Upper lobe of right lung (tissue), 1 donor: ENCODE measurements around the gene EPB41. TPM values are rescaled to one million over a fixed set of nuclear protein-coding genes. Genes with fewer than 3 reads are reported as not detected.

Experiments used
- ATAC-seq: fragments of 200-7000 bp; cut with Tn5 transposase; one replicate; pipeline ENCODE4 v1.9.1; 2020; ENCODE audit warnings: mild to moderate bottlenecking, moderate library complexity
- DNase-seq: peaks from one replicate; pipeline ENCODE4 v3.0.0-alpha.2; 2020
- H3K27ac ChIP-seq: fragments of 200-600 bp; one replicate; pipeline ENCODE4 v1.8.0; 2022
- H3K27me3 ChIP-seq: fragments of 200-600 bp; one replicate; pipeline ENCODE4 v1.8.0; 2022; ENCODE audit warnings: mild to moderate bottlenecking
- H3K36me3 ChIP-seq: fragments of 200-600 bp; one replicate; pipeline ENCODE4 v1.8.0; 2022
- H3K4me1 ChIP-seq: fragments of 200-600 bp; one replicate; pipeline ENCODE4 v1.8.0; 2022
- H3K4me3 ChIP-seq: fragments of 200-600 bp; one replicate; pipeline ENCODE4 v1.8.0; 2022; ENCODE audit warnings: mild to moderate bottlenecking
- H3K9me3 ChIP-seq: fragments of 200-600 bp; one replicate; pipeline ENCODE4 v1.8.0; 2022
- intact Hi-C: fragments of 100-400 bp; cut with DNase I; formaldehyde crosslinking; loops from one replicate; pipeline ENCODE4 v1.11.0; 2022
- total RNA-seq: library from RNA; stranded (reverse); fragmentation: NEBNext Ultra II Directional; extraction: Animal tissue kit (Norgen Biotek cat#: 25700); gene quantifications from one replicate; pipeline ENCODE4 v1.2.1, GENCODE V29; 2021
- TF ChIP-seq, protein P1 (sequence below): fragments of 200-600 bp; IDR thresholded peaks from one replicate; pipeline ENCODE4 v1.8.0; 2022; ENCODE audit warnings: antibody characterized with exemption
- donor health status: DM: no; HTN: yes; CAD: no; lungs with severe emphysema.

EPB41 gene
- total RNA-seq, 1 donor from 2014 or later, result 67.0 TPM

DNA sequence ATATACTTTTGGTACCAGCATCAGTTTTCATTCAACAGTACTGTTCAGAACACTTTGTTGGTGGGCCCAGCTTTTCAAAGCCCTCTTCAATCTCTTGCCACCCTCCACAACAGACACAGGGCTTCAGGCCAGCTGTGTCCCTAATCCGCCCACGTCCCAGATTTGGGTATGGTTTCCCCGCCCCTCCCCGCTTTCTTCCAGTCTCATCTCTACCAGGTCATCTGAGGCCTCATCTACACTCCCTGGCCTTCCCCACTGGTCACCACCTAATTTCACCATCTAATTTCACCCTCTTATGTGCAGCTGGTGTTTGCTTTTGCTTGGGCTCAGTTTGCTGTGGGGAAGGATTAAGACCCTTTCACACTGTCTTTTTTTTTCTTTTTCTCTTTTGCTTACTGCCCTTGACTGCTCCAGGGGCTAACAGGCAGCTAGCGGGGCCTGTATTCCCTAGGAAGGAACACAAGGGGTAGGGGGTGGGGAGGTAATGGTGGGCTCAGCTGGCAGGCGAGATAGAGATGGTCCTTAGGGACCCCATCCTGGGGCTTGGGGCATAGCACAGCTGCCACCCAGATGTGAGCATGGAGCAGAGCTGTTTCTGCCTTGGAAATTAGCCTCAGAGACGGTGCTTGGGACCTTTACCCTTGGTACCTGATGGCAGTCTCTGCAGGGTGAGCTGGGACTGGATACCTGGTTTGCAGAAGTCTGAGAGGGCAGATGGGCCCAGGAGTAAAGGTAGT, 3.8 kb upstream of the EPB41 start:
- no peak for DNase-seq
- no peak for ATAC-seq
- Histone ChIP-seq H3K4me3 (no peak overlapping the region), H3K9me3 (no peaks in the 10 kb centered on the region), H3K4me1 (peaks cover 12% of the 10 kb centered on the region), H3K27me3 (no peaks in the 10 kb centered on the region), H3K36me3 (no peaks in the 10 kb centered on the region), H3K27ac (no peak overlapping the region)
- TF ChIP-seq, protein P1, sequence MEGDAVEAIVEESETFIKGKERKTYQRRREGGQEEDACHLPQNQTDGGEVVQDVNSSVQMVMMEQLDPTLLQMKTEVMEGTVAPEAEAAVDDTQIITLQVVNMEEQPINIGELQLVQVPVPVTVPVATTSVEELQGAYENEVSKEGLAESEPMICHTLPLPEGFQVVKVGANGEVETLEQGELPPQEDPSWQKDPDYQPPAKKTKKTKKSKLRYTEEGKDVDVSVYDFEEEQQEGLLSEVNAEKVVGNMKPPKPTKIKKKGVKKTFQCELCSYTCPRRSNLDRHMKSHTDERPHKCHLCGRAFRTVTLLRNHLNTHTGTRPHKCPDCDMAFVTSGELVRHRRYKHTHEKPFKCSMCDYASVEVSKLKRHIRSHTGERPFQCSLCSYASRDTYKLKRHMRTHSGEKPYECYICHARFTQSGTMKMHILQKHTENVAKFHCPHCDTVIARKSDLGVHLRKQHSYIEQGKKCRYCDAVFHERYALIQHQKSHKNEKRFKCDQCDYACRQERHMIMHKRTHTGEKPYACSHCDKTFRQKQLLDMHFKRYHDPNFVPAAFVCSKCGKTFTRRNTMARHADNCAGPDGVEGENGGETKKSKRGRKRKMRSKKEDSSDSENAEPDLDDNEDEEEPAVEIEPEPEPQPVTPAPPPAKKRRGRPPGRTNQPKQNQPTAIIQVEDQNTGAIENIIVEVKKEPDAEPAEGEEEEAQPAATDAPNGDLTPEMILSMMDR, result no peak
- intact Hi-C loops, result no loop called here

DNA sequence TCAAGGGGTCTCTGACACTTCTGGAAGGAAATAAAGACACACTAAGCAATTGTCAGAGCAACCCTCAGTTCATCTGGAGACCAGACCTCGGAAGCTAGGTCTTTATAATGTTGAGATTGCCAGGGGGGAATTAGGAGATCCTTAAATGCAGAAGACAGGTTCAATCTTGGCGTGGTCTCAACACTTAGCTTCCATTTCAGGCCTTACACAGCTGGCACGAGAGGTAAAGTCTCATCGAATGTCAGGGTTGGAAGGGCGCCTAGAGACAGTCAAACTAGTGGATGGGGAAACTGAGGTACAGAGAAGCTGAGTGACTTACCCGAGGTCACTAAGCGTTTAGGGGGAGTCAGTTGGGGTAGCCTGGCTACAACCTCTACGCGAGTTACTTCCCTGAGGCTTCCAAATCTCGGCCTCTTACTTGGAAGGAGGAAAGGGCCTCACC, 562 bp upstream of the EPB41 start:
- TF ChIP-seq, protein P1, result no peak
- ATAC-seq, result no peak
- Histone ChIP-seq H3K27ac (peak overlapping the region; percentile 40), H3K4me3 (peak overlapping the region; percentile 65), H3K9me3 (no peaks in the 10 kb centered on the region), H3K27me3 (no peaks in the 10 kb centered on the region), H3K36me3 (no peaks in the 10 kb centered on the region), H3K4me1 (peaks cover 13% of the 10 kb centered on the region)
- DNase-seq, result no peak
- intact Hi-C loops, result no loop called here

DNA sequence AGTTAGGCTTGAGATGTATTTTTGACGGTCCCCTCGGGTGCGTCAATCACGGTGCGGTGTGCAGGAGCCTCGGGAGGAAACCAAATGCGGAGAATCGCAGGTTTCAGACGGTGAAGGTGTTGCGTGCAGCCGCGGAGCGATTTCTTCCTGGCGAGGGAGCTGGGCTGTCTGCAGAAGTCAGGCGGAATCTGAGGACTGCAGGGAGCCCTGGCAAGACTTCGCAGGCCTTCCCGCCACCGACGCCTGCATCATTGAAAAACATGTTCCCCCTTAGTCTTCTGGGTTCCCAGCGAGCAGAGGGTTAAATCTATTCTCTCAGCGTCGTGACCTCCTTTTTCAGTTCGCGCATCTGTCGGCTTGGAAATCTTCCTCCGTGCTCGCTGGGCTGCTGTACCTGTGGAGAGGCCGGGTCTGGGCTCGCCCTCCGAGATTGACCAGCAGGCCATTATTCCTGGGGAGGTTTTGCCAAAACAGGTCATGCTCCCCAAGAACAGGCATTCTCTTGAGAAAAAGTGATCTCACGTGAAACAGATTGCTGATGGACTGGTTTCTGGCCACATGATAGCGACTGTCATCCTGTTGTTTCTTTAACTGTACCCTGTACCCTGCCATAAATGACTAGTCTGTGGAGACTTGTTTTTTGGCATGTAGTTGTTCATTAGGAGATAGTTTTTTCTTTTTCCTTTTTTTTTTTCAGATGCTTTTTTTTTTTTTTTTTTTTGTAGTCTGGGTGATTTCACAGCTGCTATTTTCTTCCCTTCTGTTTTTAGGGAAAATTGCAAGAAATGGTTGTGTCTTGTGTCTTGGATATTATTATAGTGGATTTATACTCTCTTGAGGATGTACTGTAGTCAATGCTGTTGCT, 894 bp downstream of the EPB41 start:
- intact Hi-C loops, result no loop called here
- TF ChIP-seq, protein P1, result no peak
- Histone ChIP-seq H3K36me3 (no peaks in the 10 kb centered on the region), H3K9me3 (no peaks in the 10 kb centered on the region), H3K4me1 (peaks cover 13% of the 10 kb centered on the region), H3K4me3 (peak overlapping the region; percentile 65), H3K27ac (peak overlapping the region; percentile 40), H3K27me3 (no peaks in the 10 kb centered on the region)
- DNase-seq (no peak), ATAC-seq (peak; percentile 3)

DNA sequence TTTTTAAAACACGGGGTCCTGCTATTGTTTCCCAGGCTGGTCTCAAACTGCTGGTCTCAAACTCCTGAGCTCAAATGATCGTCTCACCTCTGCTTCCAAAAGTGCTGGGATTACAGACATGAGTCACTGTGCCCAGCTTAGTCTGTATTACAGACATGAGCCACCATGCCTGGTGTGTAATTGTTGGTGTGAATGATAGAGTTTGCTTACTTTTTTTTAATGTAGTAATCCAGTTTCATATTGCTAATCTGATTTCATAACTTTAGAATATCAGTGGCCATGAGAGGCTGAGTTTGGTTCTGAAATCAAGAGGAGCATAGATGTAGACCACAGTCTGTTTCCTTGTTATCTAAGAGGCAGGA, 3.4 kb downstream of the EPB41 start:
- TF ChIP-seq, protein P1, result no peak
- Histone ChIP-seq H3K9me3 (no peaks in the 10 kb centered on the region), H3K4me3 (no peak overlapping the region), H3K27ac (no peak overlapping the region), H3K4me1 (peaks cover 13% of the 10 kb centered on the region), H3K27me3 (no peaks in the 10 kb centered on the region), H3K36me3 (no peaks in the 10 kb centered on the region)
- intact Hi-C loops, result no loop called here
- no peak for ATAC-seq
- DNase-seq, result no peak

DNA sequence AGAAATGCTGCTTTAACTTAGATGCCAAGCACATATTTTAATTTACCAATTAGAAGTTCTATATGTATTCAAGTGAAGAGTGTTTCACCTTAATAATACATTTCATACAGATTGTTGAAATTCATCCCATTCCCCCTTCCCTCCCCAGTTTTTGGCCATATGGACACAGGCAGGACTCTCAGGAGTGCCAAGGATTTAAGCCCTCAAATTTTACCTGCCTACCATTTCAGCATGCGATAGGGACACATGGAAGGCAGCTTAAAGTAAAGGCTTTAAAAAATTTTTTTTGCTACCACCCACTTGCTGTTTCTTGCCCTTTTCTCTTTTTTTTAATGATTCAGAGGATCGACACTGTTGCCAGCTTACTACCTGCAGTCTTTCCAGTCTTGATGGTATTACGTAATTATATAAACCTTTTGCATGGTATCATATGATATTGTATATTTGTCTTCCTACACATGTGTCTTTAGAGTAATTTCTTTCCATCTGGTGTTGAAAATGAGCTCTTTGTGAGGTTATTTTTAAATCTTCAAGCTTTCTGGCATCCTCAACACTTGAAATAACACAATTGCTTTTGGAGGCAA, 7.0 kb downstream of the EPB41 start:
- Histone ChIP-seq H3K4me1 (peaks cover 4% of the 10 kb centered on the region), H3K27me3 (no peaks in the 10 kb centered on the region), H3K36me3 (no peaks in the 10 kb centered on the region), H3K27ac (no peak overlapping the region), H3K9me3 (no peaks in the 10 kb centered on the region), H3K4me3 (no peak overlapping the region)
- no peak for DNase-seq
- intact Hi-C loops, result no loop called here
- ATAC-seq, result no peak
- TF ChIP-seq, protein P1, result no peak
